KMS-11 (cell line): ENCODE data around the gene RAD51B.
"Not testable (repeated sequence)": the region's sequence is repeated elsewhere in the genome, so short reads cannot be mapped to it uniquely, and the experiment has no call there.

Source experiments
- H2AFZ ChIP-seq: fragments of 200-600 bp; sonication (generic); 2 replicates; pipeline ENCODE4 v1.6.1; 2016; ENCODE audit warnings: antibody characterized with exemption, mixed run types, low read depth
- H3K27ac ChIP-seq: fragments of 200-600 bp; sonication (generic); 2 replicates; pipeline ENCODE4 v1.6.1; 2016; ENCODE audit warnings: mild to moderate bottlenecking, mixed run types
- H3K27me3 ChIP-seq: fragments of 200-600 bp; sonication (generic); 2 replicates; pipeline ENCODE4 v1.6.1; 2017; ENCODE audit warnings: mild to moderate bottlenecking, low read depth, mixed run types, moderate library complexity; ENCODE audit not compliant: insufficient read depth
- H3K36me3 ChIP-seq: fragments of 200-600 bp; sonication (generic); 2 replicates; pipeline ENCODE4 v1.6.1; 2017; ENCODE audit warnings: mild to moderate bottlenecking, mixed run types; ENCODE audit not compliant: insufficient read depth
- H3K4me1 ChIP-seq: fragments of 200-600 bp; sonication (generic); 2 replicates; pipeline ENCODE4 v1.6.1; 2016; ENCODE audit warnings: mild to moderate bottlenecking, low read depth, mixed run types; ENCODE audit not compliant: poor library complexity, severe bottlenecking
- H3K4me2 ChIP-seq: fragments of 200-600 bp; sonication (generic); 2 replicates; pipeline ENCODE4 v1.7.0; 2016; ENCODE audit warnings: mild to moderate bottlenecking, mixed run types
- H3K4me3 ChIP-seq: fragments of 200-600 bp; sonication (generic); IDR thresholded peaks from 2 replicates; pipeline ENCODE4 v1.6.1; 2017; ENCODE audit warnings: low read depth, low read length, mixed read lengths; ENCODE audit not compliant: insufficient read depth
- H3K79me2 ChIP-seq: fragments of 200-600 bp; sonication (generic); 2 replicates; pipeline ENCODE4 v1.6.1; 2016; ENCODE audit warnings: low read depth, mixed run types; ENCODE audit not compliant: insufficient read depth
- H3K9ac ChIP-seq: fragments of 200-600 bp; sonication (generic); 2 replicates; pipeline ENCODE4 v1.6.1; 2016; ENCODE audit warnings: mild to moderate bottlenecking, mixed run types
- H4K20me1 ChIP-seq: fragments of 200-600 bp; sonication (generic); 2 replicates; pipeline ENCODE4 v1.6.1; 2016; ENCODE audit warnings: mild to moderate bottlenecking, mixed run types; ENCODE audit not compliant: insufficient read depth
- TF ChIP-seq, protein P1 (sequence below): fragments of 200-600 bp; sonication (generic); conservative IDR thresholded peaks from 2 replicates; pipeline ENCODE4 v1.6.1; 2017; ENCODE audit warnings: low read depth, mild to moderate bottlenecking, antibody characterized with exemption, low read length, moderate library complexity, mixed read lengths

Gene RAD51B

GRCh38 chr14:67815573-67816225 is 3.9 kb upstream of the RAD51B start:
- Histone ChIP-seq H3K79me2 (peaks cover 7% of the 10 kb centered on the region; the same call in 1 of the 2 replicates), H3K4me1 (peaks cover 14% of the 10 kb centered on the region), H3K9ac (peak overlapping the region; percentile 52; the same call in 1 of the 2 replicates), H3K36me3 (no peaks in the 10 kb centered on the region), H3K4me3 (no peak overlapping the region), H3K27me3 (no peaks in the 10 kb centered on the region), H3K4me2 (peak overlapping the region; percentile 76), H2AFZ (peak overlapping the region; percentile 76), H3K27ac (peak overlapping the region; percentile 26; the same call in 1 of the 2 replicates), H4K20me1 (no peaks in the 10 kb centered on the region)
- TF ChIP-seq, protein P1, sequence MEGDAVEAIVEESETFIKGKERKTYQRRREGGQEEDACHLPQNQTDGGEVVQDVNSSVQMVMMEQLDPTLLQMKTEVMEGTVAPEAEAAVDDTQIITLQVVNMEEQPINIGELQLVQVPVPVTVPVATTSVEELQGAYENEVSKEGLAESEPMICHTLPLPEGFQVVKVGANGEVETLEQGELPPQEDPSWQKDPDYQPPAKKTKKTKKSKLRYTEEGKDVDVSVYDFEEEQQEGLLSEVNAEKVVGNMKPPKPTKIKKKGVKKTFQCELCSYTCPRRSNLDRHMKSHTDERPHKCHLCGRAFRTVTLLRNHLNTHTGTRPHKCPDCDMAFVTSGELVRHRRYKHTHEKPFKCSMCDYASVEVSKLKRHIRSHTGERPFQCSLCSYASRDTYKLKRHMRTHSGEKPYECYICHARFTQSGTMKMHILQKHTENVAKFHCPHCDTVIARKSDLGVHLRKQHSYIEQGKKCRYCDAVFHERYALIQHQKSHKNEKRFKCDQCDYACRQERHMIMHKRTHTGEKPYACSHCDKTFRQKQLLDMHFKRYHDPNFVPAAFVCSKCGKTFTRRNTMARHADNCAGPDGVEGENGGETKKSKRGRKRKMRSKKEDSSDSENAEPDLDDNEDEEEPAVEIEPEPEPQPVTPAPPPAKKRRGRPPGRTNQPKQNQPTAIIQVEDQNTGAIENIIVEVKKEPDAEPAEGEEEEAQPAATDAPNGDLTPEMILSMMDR = no peak

GRCh38 chr14:67816326-67817002 is 3.1 kb upstream of the RAD51B start, which contains the start of gene ZFYVE26:
TSS of gene ZFYVE26 (minus strand) at chr14:67816590. CDS start at chr14:67815963, 627 bp downstream.
- Histone ChIP-seq H3K4me1 (peaks cover 14% of the 10 kb centered on the region), H3K9ac (peak within 1 kb of the TSS; percentile 52; the same call in 1 of the 2 replicates), H3K4me2 (peak within 1 kb of the TSS; percentile 76), H4K20me1 (no peaks in the 10 kb centered on the region), H3K27ac (peak within 1 kb of the TSS; percentile 26; the same call in 1 of the 2 replicates), H2AFZ (peak within 1 kb of the TSS; percentile 76), H3K79me2 (peaks cover 7% of the 10 kb centered on the region; the same call in 1 of the 2 replicates), H3K4me3 (no peak within 1 kb of the TSS), H3K36me3 (no peaks in the 10 kb centered on the region), H3K27me3 (no peaks in the 10 kb centered on the region)
- TF ChIP-seq, protein P1 = no peak

DNA sequence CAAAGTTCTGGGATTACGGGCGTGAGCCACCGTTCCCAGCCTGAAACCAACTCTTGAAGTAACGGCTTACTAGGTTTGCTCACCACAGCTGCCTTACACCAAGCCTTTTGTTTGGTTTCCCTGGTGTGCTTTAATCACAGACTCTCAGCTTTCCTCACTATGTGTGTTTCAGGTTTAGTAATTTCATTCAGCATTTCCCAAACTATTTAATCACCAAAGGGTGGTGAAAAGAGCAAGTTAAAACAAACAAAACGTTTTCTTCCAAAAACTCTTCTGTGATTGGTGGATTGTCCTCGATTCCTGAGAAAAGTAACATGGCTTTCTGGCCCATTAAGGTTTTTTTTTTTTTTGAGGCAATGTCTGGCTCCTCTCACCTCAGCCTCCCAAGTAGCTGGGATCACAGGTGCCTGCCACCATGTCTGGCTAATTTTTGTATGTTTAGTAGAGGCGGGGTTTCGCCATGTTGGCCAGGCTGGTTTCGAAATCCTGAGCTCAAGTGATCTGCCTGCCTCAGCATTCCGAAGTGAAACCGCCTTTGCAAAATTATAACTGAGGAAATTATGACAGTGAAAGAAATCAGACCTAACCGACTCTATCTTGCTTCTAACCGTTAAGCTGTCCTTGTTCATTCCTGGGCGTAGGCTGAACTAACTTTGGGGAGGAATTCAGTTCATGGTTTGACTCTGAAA is 1.7 kb upstream of the RAD51B start:
- no peak overlapping the region for H3K9ac ChIP-seq
- peaks cover 14% of the 10 kb centered on the region for H3K4me1 ChIP-seq
- peaks cover 7% of the 10 kb centered on the region; the same call in 1 of the 2 replicates for H3K79me2 ChIP-seq
- H3K4me3 ChIP-seq = no peak overlapping the region
- no peaks in the 10 kb centered on the region for H3K27me3 ChIP-seq
- H4K20me1 ChIP-seq = no peaks in the 10 kb centered on the region
- H3K4me2 ChIP-seq = no peak overlapping the region
- TF ChIP-seq, protein P1 = no peak
- no peak overlapping the region for H2AFZ ChIP-seq
- H3K27ac ChIP-seq = no peak overlapping the region
- H3K36me3 ChIP-seq = no peaks in the 10 kb centered on the region

DNA sequence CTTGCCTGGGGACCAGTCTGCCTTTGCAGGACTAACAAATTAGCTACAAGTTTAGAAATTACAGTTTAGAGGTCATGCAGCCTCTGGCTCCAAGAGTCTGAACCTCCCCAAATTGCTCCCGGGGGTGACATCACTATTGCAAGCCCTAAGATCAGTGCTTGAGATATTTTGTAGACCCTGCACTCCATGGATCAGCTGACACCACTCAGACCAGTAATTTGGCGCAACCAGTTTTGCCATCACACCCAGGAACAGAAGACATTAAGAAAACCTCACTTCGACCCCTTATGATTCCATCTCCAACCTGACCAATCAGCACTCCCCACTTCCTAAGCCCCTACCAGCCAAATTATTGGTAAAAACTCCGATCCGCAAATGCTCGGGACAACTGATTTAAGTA is 1.1 kb upstream of the RAD51B start:
- not testable (repeated sequence) for H3K79me2 ChIP-seq, H3K27ac ChIP-seq, H3K4me2 ChIP-seq, H3K36me3 ChIP-seq, H4K20me1 ChIP-seq, H3K4me3 ChIP-seq, H3K27me3 ChIP-seq, H3K9ac ChIP-seq
- Histone ChIP-seq H3K4me1 (peaks cover 14% of the 10 kb centered on the region), H2AFZ (peak overlapping the region; percentile 94; the same call in 1 of the 2 replicates)
